PFSK-1 (cell line): ENCODE measurements around the gene BEND7.

Experiments
- POLR2AphosphoS5 ChIP-seq: IDR thresholded peaks from 2 replicates; pipeline ENCODE4 v1.6.1; 2012; ENCODE audit warnings: low read depth, mild to moderate bottlenecking, control low read depth, low read length, moderate library complexity
- SIN3A ChIP-seq: IDR thresholded peaks from 2 replicates; pipeline ENCODE4 v1.6.1; 2012; ENCODE audit warnings: mild to moderate bottlenecking, low read length, moderate library complexity, borderline replicate concordance; ENCODE audit not compliant: insufficient read depth

DNA sequence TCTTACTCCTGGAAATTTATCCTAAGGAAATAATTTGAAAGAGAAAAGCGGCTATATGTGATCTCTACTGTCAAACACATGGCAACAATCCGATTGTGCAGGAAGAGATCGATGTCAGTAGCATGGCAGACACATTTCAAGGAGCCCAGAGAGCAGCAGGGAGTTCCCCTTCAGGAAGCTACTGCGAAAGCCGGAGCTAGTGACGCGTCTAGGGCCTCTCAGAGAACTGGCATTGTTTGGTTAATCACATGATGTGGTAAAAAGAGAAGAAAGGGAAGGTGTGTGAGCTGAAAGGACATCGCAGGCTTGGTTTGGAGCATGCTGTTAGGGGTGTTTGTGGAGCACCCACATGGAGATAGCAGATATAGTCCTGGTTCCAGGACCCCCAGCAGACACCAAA lies 74.9 kb downstream of the BEND7 start:
- TF ChIP-seq POLR2AphosphoS5 = no peak
- TF ChIP-seq SIN3A = no peak
